GM19467 (cell line): ENCODE data around the gene TRPM1.

Experiments used
- ATAC-seq: cut with Tn5 transposase; IDR thresholded peaks from one replicate; pipeline ENCODE4 v1.9.1; 2021; ENCODE audit warnings: mild to moderate bottlenecking, moderate library complexity; ENCODE audit not compliant: unreplicated experiment

The TRPM1 gene

GRCh38 chr15:31101262-31102038, at the start of gene TRPM1:
TRPM1 (minus strand) TSS chr15:31101725; CDS start chr15:31081355, 20,370 bp downstream.
- no peak for ATAC-seq

- no peak for ATAC-seq
Observed at GRCh38 chr15:31150732-31151231, 49.3 kb upstream of the TRPM1 start.

- no peak for ATAC-seq
Observed at GRCh38 chr15:31149987-31150386, 48.5 kb upstream of the TRPM1 start.

- no peak for ATAC-seq
Observed at GRCh38 chr15:31149088-31149505, 47.6 kb upstream of the TRPM1 start.

DNA sequence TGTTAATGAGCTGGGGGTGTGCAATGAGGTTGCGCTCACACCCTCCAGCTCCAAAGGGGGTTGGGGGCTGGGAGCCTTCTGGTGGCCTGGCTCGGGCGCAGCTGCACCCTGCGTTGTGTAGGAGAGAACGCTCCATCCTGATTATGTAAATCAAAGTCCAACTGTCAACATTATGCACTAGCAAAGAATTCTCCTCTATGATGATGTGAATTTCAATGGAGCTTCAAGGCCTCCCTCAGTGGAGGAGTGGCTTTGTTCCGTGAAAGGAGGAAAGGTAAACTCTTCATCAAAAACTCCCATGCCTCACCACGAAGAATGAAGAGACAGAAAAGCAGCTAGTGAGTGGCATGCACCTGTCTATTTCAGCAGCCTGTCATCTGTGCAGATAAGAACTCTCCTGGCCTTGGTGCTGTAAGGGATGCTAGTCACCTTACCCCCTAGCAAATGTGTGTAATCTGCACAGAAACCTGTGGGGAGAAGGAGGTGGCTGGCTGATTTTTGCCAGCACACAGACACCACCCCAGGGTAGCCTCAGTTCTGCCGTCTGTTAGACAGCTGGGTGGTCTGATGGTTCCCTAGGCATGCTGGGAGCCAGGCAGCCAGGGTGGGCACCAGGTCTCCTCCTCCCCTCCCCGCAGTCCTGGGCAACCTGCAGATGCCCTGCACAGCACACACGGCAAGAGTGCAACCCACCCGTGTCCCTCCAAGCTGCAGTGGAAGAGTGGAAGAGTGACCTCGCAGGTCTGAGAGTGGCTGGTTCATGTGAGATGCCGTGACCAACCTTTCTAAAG, 47.0 kb upstream of the TRPM1 start:
- ATAC-seq = no peak

GRCh38 chr15:31147944-31148296, 46.4 kb upstream of the TRPM1 start:
- no peak for ATAC-seq

GRCh38 chr15:31147456-31147855, 45.9 kb upstream of the TRPM1 start:
- ATAC-seq = no peak

- ATAC-seq = no peak
Observed at GRCh38 chr15:31145271-31145911, 43.9 kb upstream of the TRPM1 start.

- no peak for ATAC-seq
Observed at GRCh38 chr15:31141792-31142191, 40.3 kb upstream of the TRPM1 start.

- no peak for ATAC-seq
Observed at GRCh38 chr15:31136607-31137328, 35.2 kb upstream of the TRPM1 start.

DNA sequence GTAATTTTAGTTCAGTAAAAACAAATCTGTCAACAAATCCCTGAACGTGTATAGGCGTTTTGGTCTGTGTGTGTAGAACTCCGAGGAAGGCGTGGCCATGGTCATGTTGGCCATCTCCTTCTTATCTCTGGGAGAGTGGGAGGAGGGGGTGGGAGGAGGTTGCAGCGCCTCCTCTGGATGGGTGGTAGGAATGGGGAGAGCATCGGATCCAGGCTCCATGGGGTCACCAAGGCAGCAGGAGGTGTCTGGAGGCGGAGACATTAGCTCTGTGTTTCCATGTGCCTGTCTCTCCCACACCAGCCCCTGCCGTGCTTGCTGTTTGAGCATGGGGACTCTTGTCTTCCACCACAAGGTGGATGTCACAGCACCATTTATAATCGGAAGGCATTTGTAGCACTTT, 34.5 kb upstream of the TRPM1 start:
- ATAC-seq = no peak

- no peak for ATAC-seq
Observed at GRCh38 chr15:31135523-31135922, 34.0 kb upstream of the TRPM1 start.

GRCh38 chr15:31133890-31134289, 32.4 kb upstream of the TRPM1 start:
- ATAC-seq = no peak

DNA sequence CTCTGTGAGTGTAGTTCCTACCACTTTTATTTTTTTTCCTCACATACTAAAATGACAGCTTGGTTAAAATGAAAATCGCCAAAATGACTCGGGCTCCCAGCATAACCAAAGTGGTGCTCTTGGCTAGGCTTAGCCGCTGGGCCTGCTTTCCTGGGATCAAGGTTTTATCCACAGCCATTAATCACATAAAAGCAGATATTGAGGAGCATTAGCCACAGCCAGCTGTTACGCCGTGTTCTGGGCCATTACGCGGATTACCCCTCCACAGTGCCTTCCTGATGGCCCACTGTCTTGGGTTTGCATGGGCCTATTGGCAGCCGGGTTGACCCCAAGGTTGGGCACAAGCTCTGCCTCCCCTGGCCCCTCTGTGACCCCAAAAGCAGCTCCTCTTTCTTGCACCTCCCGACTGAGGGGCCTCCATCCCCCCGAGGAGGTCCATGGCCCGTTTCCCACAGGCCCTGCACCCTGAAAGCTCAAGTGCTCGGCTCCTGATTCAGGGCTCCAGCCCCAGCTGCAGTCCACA, 30.4 kb upstream of the TRPM1 start:
- no peak for ATAC-seq

GRCh38 chr15:31130576-31131237, 29.2 kb upstream of the TRPM1 start:
- no peak for ATAC-seq

- ATAC-seq = no peak
Observed at GRCh38 chr15:31129769-31130303, 28.3 kb upstream of the TRPM1 start.

GRCh38 chr15:31128919-31129768, 27.6 kb upstream of the TRPM1 start:
- ATAC-seq = no peak

DNA sequence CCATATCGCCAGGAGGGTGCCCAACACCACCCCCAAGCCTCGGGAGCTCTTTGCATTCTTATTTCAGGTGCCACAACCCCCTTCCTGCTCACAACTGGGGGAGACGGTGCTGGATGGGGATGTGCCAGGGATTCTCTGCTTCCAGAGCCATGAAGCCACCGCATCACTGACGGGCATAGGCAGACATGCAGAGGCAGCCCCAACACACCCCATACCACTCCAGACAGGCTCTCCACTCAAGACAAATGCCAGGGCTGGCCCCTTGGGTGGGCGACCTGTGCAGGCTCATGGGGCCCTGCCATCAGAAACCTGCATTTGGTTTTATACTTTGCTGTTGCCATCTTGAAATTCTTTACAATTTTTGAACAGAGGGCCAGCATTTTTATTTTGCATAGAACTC, 27.0 kb upstream of the TRPM1 start:
- no peak for ATAC-seq
